ENCODE measurements around the gene CPA3.

DNA sequence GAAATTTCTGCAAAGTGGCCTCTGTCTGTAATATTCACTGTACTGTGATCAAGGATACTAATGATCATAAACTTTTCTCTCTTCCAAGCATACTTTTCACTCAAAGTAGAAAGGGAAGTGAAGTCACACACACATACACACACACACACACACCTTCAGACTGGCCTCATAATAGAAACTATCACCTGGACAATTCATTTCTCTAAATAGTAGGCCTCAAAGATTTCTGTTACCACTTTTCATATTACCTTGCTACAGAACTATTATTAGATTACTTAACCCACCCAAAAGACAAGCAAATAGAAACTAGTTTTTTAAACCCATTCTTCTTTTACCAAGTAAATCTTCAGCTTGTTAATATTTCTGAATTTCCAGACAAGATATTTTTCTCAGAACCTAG lies 25.3 kb upstream of the CPA3 start:
- TF ChIP-seq, protein P1, sequence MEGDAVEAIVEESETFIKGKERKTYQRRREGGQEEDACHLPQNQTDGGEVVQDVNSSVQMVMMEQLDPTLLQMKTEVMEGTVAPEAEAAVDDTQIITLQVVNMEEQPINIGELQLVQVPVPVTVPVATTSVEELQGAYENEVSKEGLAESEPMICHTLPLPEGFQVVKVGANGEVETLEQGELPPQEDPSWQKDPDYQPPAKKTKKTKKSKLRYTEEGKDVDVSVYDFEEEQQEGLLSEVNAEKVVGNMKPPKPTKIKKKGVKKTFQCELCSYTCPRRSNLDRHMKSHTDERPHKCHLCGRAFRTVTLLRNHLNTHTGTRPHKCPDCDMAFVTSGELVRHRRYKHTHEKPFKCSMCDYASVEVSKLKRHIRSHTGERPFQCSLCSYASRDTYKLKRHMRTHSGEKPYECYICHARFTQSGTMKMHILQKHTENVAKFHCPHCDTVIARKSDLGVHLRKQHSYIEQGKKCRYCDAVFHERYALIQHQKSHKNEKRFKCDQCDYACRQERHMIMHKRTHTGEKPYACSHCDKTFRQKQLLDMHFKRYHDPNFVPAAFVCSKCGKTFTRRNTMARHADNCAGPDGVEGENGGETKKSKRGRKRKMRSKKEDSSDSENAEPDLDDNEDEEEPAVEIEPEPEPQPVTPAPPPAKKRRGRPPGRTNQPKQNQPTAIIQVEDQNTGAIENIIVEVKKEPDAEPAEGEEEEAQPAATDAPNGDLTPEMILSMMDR (IDR thresholded peaks at IDR 0.05), result no peak
- TF ChIP-seq POLR2A (IDR thresholded peaks at IDR 0.05), result no peak
